GM23338 (cell line): Measurements from ENCODE around the gene ZG16B. TPM values are rescaled to one million over a fixed set of nuclear protein-coding genes. Genes with fewer than 3 reads are reported as not detected.

ENCODE experiments used
- ATAC-seq: fragments of 200-7000 bp; cut with Tn5 transposase; 3 replicates; pipeline ENCODE4 v1.9.1; 2020
- DNase-seq: peaks from one replicate; pipeline ENCODE4 v3.0.0-alpha.2; 2015; ENCODE audit warnings: low spot score
- H2AFZ ChIP-seq: fragments of 200-600 bp; sonication (generic); 2 replicates; pipeline ENCODE4 v1.8.0; 2016; ENCODE audit warnings: antibody characterized with exemption, mild to moderate bottlenecking, moderate library complexity
- H3F3A ChIP-seq: fragments of 200-600 bp; sonication (generic); replicated peaks from 2 replicates; pipeline ENCODE4 v1.8.0; 2017; ENCODE audit warnings: antibody characterized with exemption, mixed run types, low read depth
- H3K27ac ChIP-seq: fragments of 200-600 bp; sonication (generic); 2 replicates; pipeline ENCODE4 v1.6.1; 2016; ENCODE audit warnings: low read depth
- H3K27me3 ChIP-seq: fragments of 200-600 bp; sonication (generic); 2 replicates; pipeline ENCODE4 v1.8.0; 2016; ENCODE audit warnings: mild to moderate bottlenecking, mixed run types, moderate library complexity; ENCODE audit not compliant: insufficient read depth
- H3K36me3 ChIP-seq: fragments of 200-600 bp; sonication (generic); 2 replicates; pipeline ENCODE4 v1.8.0; 2016; ENCODE audit warnings: mild to moderate bottlenecking; ENCODE audit not compliant: insufficient read depth
- H3K4me1 ChIP-seq: fragments of 200-600 bp; sonication (generic); 2 replicates; pipeline ENCODE4 v1.8.0; 2016; ENCODE audit warnings: mild to moderate bottlenecking, moderate library complexity; ENCODE audit not compliant: insufficient read depth
- H3K4me2 ChIP-seq: fragments of 200-600 bp; sonication (generic); 2 replicates; pipeline ENCODE4 v1.7.1; 2017; ENCODE audit warnings: mixed run types
- H3K4me3 ChIP-seq: fragments of 200-600 bp; sonication (generic); 2 replicates; pipeline ENCODE4 v1.6.1; 2016; ENCODE audit warnings: mixed run types
- H3K79me2 ChIP-seq: fragments of 200-600 bp; sonication (generic); replicated peaks from 2 replicates; pipeline ENCODE4 v1.8.0; 2017; ENCODE audit warnings: mild to moderate bottlenecking; ENCODE audit not compliant: insufficient read depth
- H3K9me2 ChIP-seq: fragments of 200-600 bp; sonication (generic); 2 replicates; pipeline ENCODE4 v1.8.0; 2017; ENCODE audit not compliant: insufficient read depth
- H4K20me1 ChIP-seq: fragments of 200-600 bp; sonication (generic); replicated peaks from 2 replicates; pipeline ENCODE4 v1.8.0; 2017; ENCODE audit warnings: mild to moderate bottlenecking; ENCODE audit not compliant: insufficient read depth
- H3K27ac Mint-ChIP-seq: 2 replicates; pipeline ENCODE4 v1.8.0; 2020; ENCODE audit warnings: inconsistent platforms, mild to moderate bottlenecking, moderate library complexity, mixed read lengths
- H3K27me3 Mint-ChIP-seq: 3 replicates; pipeline ENCODE4 v1.8.0; 2022; ENCODE audit warnings: low read depth, mild to moderate bottlenecking, moderate library complexity, mixed read lengths, inconsistent platforms; ENCODE audit not compliant: insufficient read depth, poor library complexity
- H3K36me3 Mint-ChIP-seq: 3 replicates; pipeline ENCODE4 v1.8.0; 2021; ENCODE audit warnings: low read depth, mild to moderate bottlenecking, inconsistent platforms, moderate library complexity, mixed read lengths
- H3K4me1 Mint-ChIP-seq: 3 replicates; pipeline ENCODE4 v1.8.0; 2020; ENCODE audit warnings: mild to moderate bottlenecking, inconsistent platforms, mixed read lengths
- H3K4me3 Mint-ChIP-seq: 3 replicates; pipeline ENCODE4 v1.8.0; 2021; ENCODE audit warnings: moderate library complexity, mild to moderate bottlenecking, inconsistent platforms, mixed read lengths
- H3K9me3 Mint-ChIP-seq: 3 replicates; pipeline ENCODE4 v1.8.0; 2020; ENCODE audit warnings: moderate library complexity, mild to moderate bottlenecking, inconsistent platforms, mixed read lengths
- CREB1 ChIP-seq: fragments of 250-450 bp; sonication (Bioruptor Pico); IDR thresholded peaks from 2 replicates; pipeline ENCODE4 v1.5.0; 2020; ENCODE audit warnings: low read depth, mild to moderate bottlenecking, moderate library complexity
- CTCF ChIP-seq, 2 experiments: fragments of 200-600 bp in 1 of 2; sonication (generic) in 1 of 2; conservative IDR thresholded peaks; 2 replicates each; pipeline versions ENCODE4 v1.5.1 to v1.6.1; 2016 to 2017; ENCODE audit warnings: antibody characterized with exemption in 2 of 2, low read depth in 2 of 2, mild to moderate bottlenecking in 2 of 2, moderate library complexity in 1 of 2
- ETS1 ChIP-seq: IDR thresholded peaks from 2 replicates; pipeline ENCODE4 v1.6.1; 2016; ENCODE audit warnings: antibody characterized with exemption
- EZH2 ChIP-seq: fragments of 200-600 bp; sonication (generic); IDR thresholded peaks from one replicate; pipeline ENCODE4 v1.8.0; 2017; ENCODE audit warnings: antibody characterized with exemption, mild to moderate bottlenecking, low read depth; ENCODE audit not compliant: unreplicated experiment
- EZH2phosphoT487 ChIP-seq: fragments of 200-600 bp; sonication (generic); IDR thresholded peaks from one replicate; pipeline ENCODE4 v1.8.1; 2018; ENCODE audit warnings: antibody characterized with exemption; ENCODE audit not compliant: unreplicated experiment
- JUNB ChIP-seq: IDR thresholded peaks from one replicate; pipeline ENCODE4 v1.6.1; 2016; ENCODE audit warnings: antibody characterized with exemption; ENCODE audit not compliant: unreplicated experiment
- NANOG ChIP-seq: IDR thresholded peaks from 2 replicates; pipeline ENCODE4 v1.6.1; 2016; ENCODE audit warnings: antibody characterized with exemption, borderline replicate concordance
- POLR2AphosphoS5 ChIP-seq: IDR thresholded peaks from 2 replicates; pipeline ENCODE4 v1.6.1; 2016; ENCODE audit warnings: antibody characterized with exemption, low read depth
- REST ChIP-seq: IDR thresholded peaks from one replicate; pipeline ENCODE4 v1.6.1; 2018; ENCODE audit warnings: antibody characterized with exemption; ENCODE audit not compliant: unreplicated experiment
- STAT1 ChIP-seq: IDR thresholded peaks from one replicate; pipeline ENCODE4 v1.6.1; 2016; ENCODE audit warnings: antibody characterized with exemption; ENCODE audit not compliant: unreplicated experiment
- ZNF114 ChIP-seq: fragments of 250-450 bp; sonication (Bioruptor Pico); IDR thresholded peaks from 2 replicates; pipeline ENCODE4 v1.5.0; 2020; ENCODE audit warnings: mild to moderate bottlenecking, moderate library complexity
- ZNF331 ChIP-seq: fragments of 250-450 bp; sonication (Bioruptor Pico); IDR thresholded peaks from 2 replicates; pipeline ENCODE4 v1.5.0; 2020; ENCODE audit warnings: low read depth, mild to moderate bottlenecking, moderate library complexity
- ZNF462 ChIP-seq: fragments of 250-450 bp; sonication (Bioruptor Pico); IDR thresholded peaks from 2 replicates; pipeline ENCODE4 v1.5.0; 2020; ENCODE audit warnings: mild to moderate bottlenecking, moderate library complexity
- polyA plus RNA-seq: library from polyadenylated mRNA; unstranded; fragments of >200 nt; fragmentation: Nextera tagmentation; extraction: Ambion mirVana; gene quantifications from 2 replicates; pipeline ENCODE4 v1.2.1, GENCODE V29; 2016
- total RNA-seq: library from RNA; depleted of rRNA; stranded (reverse); fragments of >200 nt; shearing (Covaris generic); gene quantifications from 2 replicates; pipeline ENCODE4 v1.2.3, GENCODE V29; 2014

The ZG16B gene
- total and polyA plus RNA-seq, 2 experiments from 2014 or later = not detected

GRCh38 chr16:2827374-2827791 is 2.7 kb upstream of the ZG16B start:
- H3K27me3 ChIP-seq = no peaks in the 10 kb centered on the region
- H3K79me2 ChIP-seq = no peaks in the 10 kb centered on the region
- H3K4me3 ChIP-seq = no peak overlapping the region
- no peak overlapping the region for H2AFZ ChIP-seq
- H3K4me1 Mint-ChIP-seq = no peaks in the 10 kb centered on the region
- TF ChIP-seq CTCF (conservative IDR thresholded peaks at IDR 0.05; ENCODE audit: low read depth in 2 of 2) (no peak), STAT1 (no peak), JUNB (no peak), ZNF114 (CRISPR knock-in tag) (no peak), CREB1 (no peak), EZH2 (no peak), ETS1 (no peak), ZNF462 (CRISPR knock-in tag) (no peak), NANOG (no peak), ZNF331 (no peak), REST (no peak), EZH2phosphoT487 (no peak), POLR2AphosphoS5 (no peak)
- no peak overlapping the region for H3K4me3 Mint-ChIP-seq
- no peak overlapping the region for H3K27ac Mint-ChIP-seq
- no peaks in the 10 kb centered on the region for H3K36me3 ChIP-seq
- no peak for ATAC-seq
- H3K27me3 Mint-ChIP-seq = peaks cover 9% of the 10 kb centered on the region
- no peak overlapping the region for H3K4me2 ChIP-seq
- H3K27ac ChIP-seq = no peak overlapping the region
- H3F3A ChIP-seq = no peaks in the 10 kb centered on the region
- no peaks in the 10 kb centered on the region for H3K36me3 Mint-ChIP-seq
- no peaks in the 10 kb centered on the region; the same call in 2 of the 3 replicates for H3K9me3 Mint-ChIP-seq
- no peak for DNase-seq
- H4K20me1 ChIP-seq = no peaks in the 10 kb centered on the region
- no peaks in the 10 kb centered on the region for H3K9me2 ChIP-seq
- H3K4me1 ChIP-seq = no peaks in the 10 kb centered on the region
